Measurements from ENCODE around the gene CTIF.

CTIF gene

GRCh38 chr18:48619016-48619415, 80.2 kb downstream of the CTIF start:
- no peak for TF ChIP-seq CTCF (IDR thresholded peaks at IDR 0.05; ENCODE audit: insufficient read depth, low read depth, low read length, missing control alignments)
- no peak overlapping the region for H3K4me3 ChIP-seq (ENCODE audit: low read depth, low read length)
- DNase-seq (ENCODE audit: low read depth) = no peak

GRCh38 chr18:48619501-48619900, 80.7 kb downstream of the CTIF start:
- DNase-seq (ENCODE audit: low read depth) = no peak
- TF ChIP-seq CTCF (IDR thresholded peaks at IDR 0.05; ENCODE audit: insufficient read depth, low read depth, low read length, missing control alignments) = no peak
- no peak overlapping the region for H3K4me3 ChIP-seq (ENCODE audit: low read depth, low read length)

GRCh38 chr18:48620071-48620470, 81.2 kb downstream of the CTIF start:
- no peak overlapping the region for H3K4me3 ChIP-seq (ENCODE audit: low read depth, low read length)
- no peak for TF ChIP-seq CTCF (IDR thresholded peaks at IDR 0.05; ENCODE audit: insufficient read depth, low read depth, low read length, missing control alignments)
- DNase-seq (ENCODE audit: low read depth) = no peak

- TF ChIP-seq CTCF (IDR thresholded peaks at IDR 0.05; ENCODE audit: insufficient read depth, low read depth, low read length, missing control alignments) = no peak
- no peak for DNase-seq (ENCODE audit: low read depth)
- no peak overlapping the region for H3K4me3 ChIP-seq (ENCODE audit: low read depth, low read length)
These were observed 82.4 kb downstream of the CTIF start for GRCh38 chr18:48621240-48621639.

- DNase-seq (ENCODE audit: low read depth) = no peak
- TF ChIP-seq CTCF (IDR thresholded peaks at IDR 0.05; ENCODE audit: insufficient read depth, low read depth, low read length, missing control alignments) = no peak
- H3K4me3 ChIP-seq (ENCODE audit: low read depth, low read length) = no peak overlapping the region
These were observed 83.2 kb downstream of the CTIF start for GRCh38 chr18:48621815-48622555.

- DNase-seq (ENCODE audit: low read depth) = peak; percentile 54
- no peak overlapping the region for H3K4me3 ChIP-seq (ENCODE audit: low read depth, low read length)
These were observed 84.1 kb downstream of the CTIF start for GRCh38 chr18:48622911-48623431.

More at GRCh38 chr18:48622911-48623431, 84.1 kb downstream of the CTIF start:
- TF ChIP-seq CTCF (IDR thresholded peaks at IDR 0.05; ENCODE audit: insufficient read depth, low read depth, low read length, missing control alignments) = no peak
